MG63 (cell line): ENCODE measurements around the gene TMC8. TPM values are rescaled to one million over a fixed set of nuclear protein-coding genes. Genes with fewer than 3 reads are reported as not detected.

Experiments
- DNase-seq: peaks from one replicate; pipeline ENCODE4 v3.0.0-alpha.2; 2020
- H3K27me3 ChIP-seq: fragments of 250-450 bp; sonication (Bioruptor Pico); 2 replicates; pipeline ENCODE4 v1.5.1; 2020; ENCODE audit warnings: mild to moderate bottlenecking, moderate library complexity
- H3K36me3 ChIP-seq: fragments of 250-450 bp; sonication (Bioruptor Pico); 2 replicates; pipeline ENCODE4 v1.5.1; 2020; ENCODE audit warnings: mild to moderate bottlenecking, moderate library complexity
- H3K4me3 ChIP-seq: fragments of 250-450 bp; sonication (Bioruptor Pico); 2 replicates; pipeline ENCODE4 v1.5.1; 2020; ENCODE audit warnings: mild to moderate bottlenecking, moderate library complexity
- H3K9me3 ChIP-seq: fragments of 250-450 bp; sonication (Bioruptor Pico); 2 replicates; pipeline ENCODE4 v1.5.1; 2020; ENCODE audit warnings: mild to moderate bottlenecking, moderate library complexity
- total RNA-seq: library from RNA; depleted of rRNA; stranded (reverse); fragments of >200 nt; shearing (Covaris generic); gene quantifications from 2 replicates; pipeline ENCODE4 v1.2.3, GENCODE V29; 2014; ENCODE audit warnings: low replicate concordance; rRNA removed

Gene TMC8
- total RNA-seq, 1 experiment from 2014 or later: not detected

- Histone ChIP-seq H3K36me3 (peaks cover 87% of the 10 kb centered on the region), H3K4me3 (no peak overlapping the region), H3K9me3 (no peaks in the 10 kb centered on the region), H3K27me3 (no peaks in the 10 kb centered on the region)
- no peak for DNase-seq
These were observed 48.8 kb downstream of the TMC8 start for GRCh38 chr17:78179372-78179771.

DNA sequence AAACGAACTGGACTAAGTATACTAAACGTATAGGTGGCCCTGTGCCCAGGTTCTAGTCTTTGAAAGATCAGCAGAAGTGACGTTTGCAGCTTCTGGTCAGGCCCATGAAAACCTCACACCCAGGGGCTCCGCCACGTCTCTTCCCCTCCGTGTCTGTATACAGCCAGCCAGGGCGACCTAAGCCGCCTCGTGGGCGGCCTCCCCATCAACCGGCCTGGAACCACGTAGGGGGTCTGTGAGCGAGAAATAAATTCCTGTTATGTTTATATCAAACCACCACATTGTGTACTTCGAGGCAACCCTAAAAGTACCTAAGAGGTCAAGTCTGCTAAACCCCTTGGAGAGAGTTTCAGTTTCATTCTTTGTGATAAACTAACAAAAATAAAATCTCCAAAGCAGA lies 49.5 kb downstream of the TMC8 start:
- Histone ChIP-seq H3K4me3 (no peak overlapping the region), H3K9me3 (no peaks in the 10 kb centered on the region), H3K36me3 (peaks cover 87% of the 10 kb centered on the region), H3K27me3 (no peaks in the 10 kb centered on the region)
- DNase-seq: no peak

- DNase-seq: no peak
- no peak overlapping the region for H3K4me3 ChIP-seq
These were observed 49.9 kb downstream of the TMC8 start for GRCh38 chr17:78180508-78180907.

GRCh38 chr17:78182504-78182903 lies 51.9 kb downstream of the TMC8 start:
- Histone ChIP-seq H3K27me3 (no peaks in the 10 kb centered on the region), H3K9me3 (no peaks in the 10 kb centered on the region), H3K4me3 (no peak overlapping the region), H3K36me3 (peaks cover 71% of the 10 kb centered on the region)
- no peak for DNase-seq

More at GRCh38 chr17:78180508-78180907, 49.9 kb downstream of the TMC8 start:
- no peaks in the 10 kb centered on the region for H3K9me3 ChIP-seq
- H3K36me3 ChIP-seq: peaks cover 87% of the 10 kb centered on the region
- H3K27me3 ChIP-seq: no peaks in the 10 kb centered on the region

DNA sequence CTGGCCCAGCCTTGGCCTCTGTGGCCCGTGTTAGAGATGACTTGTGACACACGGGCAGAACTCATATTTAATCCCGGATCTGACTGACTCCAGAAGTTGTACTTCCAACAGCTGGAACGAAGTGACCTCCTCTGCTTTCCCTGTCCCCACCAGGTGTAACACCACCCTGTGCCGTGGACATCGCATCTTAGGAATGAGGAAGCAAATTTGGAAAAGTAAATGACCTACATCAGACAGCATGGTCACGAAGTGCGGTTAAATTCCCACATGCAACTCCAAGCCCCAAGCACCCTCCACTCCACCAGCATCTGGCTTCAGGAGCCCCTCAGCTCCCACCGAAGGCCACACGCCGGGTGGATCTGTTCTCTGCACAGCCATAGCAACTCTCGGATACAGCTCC lies 53.3 kb downstream of the TMC8 start:
- DNase-seq: no peak

GRCh38 chr17:78184351-78184750 lies 53.8 kb downstream of the TMC8 start:
- H3K4me3 ChIP-seq: no peak overlapping the region
- no peak for DNase-seq
- peaks cover 52% of the 10 kb centered on the region for H3K36me3 ChIP-seq
- H3K9me3 ChIP-seq: no peaks in the 10 kb centered on the region
- no peaks in the 10 kb centered on the region for H3K27me3 ChIP-seq

More for the DNA sequence above, 53.3 kb downstream of the TMC8 start:
- Histone ChIP-seq H3K36me3 (peaks cover 57% of the 10 kb centered on the region), H3K27me3 (no peaks in the 10 kb centered on the region), H3K9me3 (no peaks in the 10 kb centered on the region), H3K4me3 (no peak overlapping the region)

DNA sequence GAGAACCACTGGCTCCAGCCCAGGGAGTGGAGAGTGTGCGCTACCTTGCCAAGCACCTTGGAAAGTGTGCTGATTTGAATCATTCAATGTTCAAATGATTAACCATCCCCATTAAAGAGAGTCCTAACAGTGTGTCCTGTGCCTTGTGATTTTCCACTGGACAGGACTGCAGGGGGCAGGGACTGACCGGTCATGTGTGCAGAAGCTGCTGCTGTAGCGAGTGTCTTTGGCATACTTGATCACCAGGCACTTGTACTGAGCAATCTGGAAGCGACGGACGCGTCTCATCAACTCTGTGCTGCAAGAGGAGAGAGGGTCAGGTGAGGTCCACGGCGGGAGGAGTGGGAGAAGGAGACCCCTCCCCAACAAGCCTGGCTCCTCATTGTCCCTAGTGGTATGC lies 54.3 kb downstream of the TMC8 start:
- DNase-seq: no peak
- no peaks in the 10 kb centered on the region for H3K9me3 ChIP-seq
- H3K36me3 ChIP-seq: peaks cover 48% of the 10 kb centered on the region
- no peak overlapping the region for H3K4me3 ChIP-seq
- no peaks in the 10 kb centered on the region for H3K27me3 ChIP-seq

DNA sequence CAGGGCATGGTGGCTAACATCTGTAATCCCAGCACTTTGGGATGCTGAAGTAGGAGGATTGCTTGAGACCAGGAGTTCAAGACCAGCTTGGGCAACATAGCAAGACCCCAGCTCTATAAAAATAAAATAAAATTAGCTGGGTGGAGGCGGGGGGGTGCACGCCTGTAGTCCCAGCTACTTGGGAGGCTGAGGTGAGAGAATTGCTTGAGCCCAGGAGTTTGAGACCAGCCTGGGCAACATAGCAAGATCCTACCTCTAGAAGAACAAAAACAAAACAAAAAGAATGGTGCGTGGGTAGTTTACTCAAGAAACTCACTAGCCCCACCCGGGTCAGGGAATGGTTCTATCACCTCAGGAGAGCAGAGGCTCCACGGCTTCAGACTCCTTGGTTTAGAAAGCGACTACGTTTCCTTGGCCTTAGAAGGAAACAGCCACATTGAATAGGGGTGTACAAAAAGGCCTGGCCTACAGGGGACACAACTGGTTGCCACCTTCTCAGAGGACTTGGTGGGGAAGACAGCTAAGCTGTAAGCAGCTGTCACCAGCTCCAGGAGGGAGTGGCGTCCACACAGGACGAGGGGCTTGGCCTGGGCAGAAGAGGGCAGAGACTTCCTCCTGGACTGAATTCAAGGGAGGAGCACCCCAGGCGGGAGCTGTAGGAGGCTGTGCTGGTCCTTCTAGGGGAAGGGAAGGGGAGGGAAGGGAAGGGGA lies 55.6 kb downstream of the TMC8 start:
- H3K4me3 ChIP-seq: peak overlapping the region; percentile 72
- H3K36me3 ChIP-seq: peaks cover 46% of the 10 kb centered on the region
- H3K27me3 ChIP-seq: no peaks in the 10 kb centered on the region
- peak; percentile 80 for DNase-seq
- H3K9me3 ChIP-seq: no peaks in the 10 kb centered on the region

- Histone ChIP-seq H3K9me3 (no peaks in the 10 kb centered on the region), H3K36me3 (peaks cover 41% of the 10 kb centered on the region), H3K27me3 (no peaks in the 10 kb centered on the region), H3K4me3 (peak within 1 kb of the TSS; percentile 72)
- peak; percentile 97 for DNase-seq
These were observed 56.4 kb downstream of the TMC8 start, which contains the start of the genes AFMID and TK1 for GRCh38 chr17:78186692-78187595. AFMID (plus strand) TSS chr17:78187362; CDS start chr17:78187371, 9 bp downstream. TK1 (minus strand) TSS chr17:78187052; CDS start chr17:78186994, 58 bp downstream.

Other genes with a start within 250 kb of the TMC8 start
- 3.2 and 4.5 TPM in 2 replicates for gene TNRC6C, start 172.1 kb upstream of the TMC8 start, total RNA-seq
- 0.32 and 2.1 TPM in 2 replicates for gene TMC6, start 2.0 kb upstream of the TMC8 start, total RNA-seq
- not detected in 2 replicates for gene C17orf99, start 15.6 kb downstream of the TMC8 start, total RNA-seq
- 41.3 and 73.2 TPM in 2 replicates for gene SYNGR2, start 37.8 kb downstream of the TMC8 start, total RNA-seq
- gene TK1, start 56.3 kb downstream of the TMC8 start, total RNA-seq: 147 and 288 TPM in 2 replicates
- 49.6 and 74.8 TPM in 2 replicates for gene AFMID, start 56.6 kb downstream of the TMC8 start, total RNA-seq
- 188 and 218 TPM in 2 replicates for gene BIRC5, start 83.5 kb downstream of the TMC8 start, total RNA-seq
- gene TMEM235, start 100.9 kb downstream of the TMC8 start, total RNA-seq: not detected in 2 replicates
- gene SOCS3, start 229.3 kb downstream of the TMC8 start, total RNA-seq: 23.4 and 32.9 TPM in 2 replicates
- 47.3 and 48.7 TPM in 2 replicates for gene PGS1, start 247.9 kb downstream of the TMC8 start, total RNA-seq